HCEC 1CT (cell line): ENCODE measurements around the gene TNS1.
"Not testable (repeated sequence)": the region's sequence is repeated elsewhere in the genome, so short reads cannot be mapped to it uniquely, and the experiment has no call there.

Experiments
- DNase-seq: peaks from one replicate; pipeline ENCODE4 v3.0.0-alpha.2; 2017

Gene TNS1

DNA sequence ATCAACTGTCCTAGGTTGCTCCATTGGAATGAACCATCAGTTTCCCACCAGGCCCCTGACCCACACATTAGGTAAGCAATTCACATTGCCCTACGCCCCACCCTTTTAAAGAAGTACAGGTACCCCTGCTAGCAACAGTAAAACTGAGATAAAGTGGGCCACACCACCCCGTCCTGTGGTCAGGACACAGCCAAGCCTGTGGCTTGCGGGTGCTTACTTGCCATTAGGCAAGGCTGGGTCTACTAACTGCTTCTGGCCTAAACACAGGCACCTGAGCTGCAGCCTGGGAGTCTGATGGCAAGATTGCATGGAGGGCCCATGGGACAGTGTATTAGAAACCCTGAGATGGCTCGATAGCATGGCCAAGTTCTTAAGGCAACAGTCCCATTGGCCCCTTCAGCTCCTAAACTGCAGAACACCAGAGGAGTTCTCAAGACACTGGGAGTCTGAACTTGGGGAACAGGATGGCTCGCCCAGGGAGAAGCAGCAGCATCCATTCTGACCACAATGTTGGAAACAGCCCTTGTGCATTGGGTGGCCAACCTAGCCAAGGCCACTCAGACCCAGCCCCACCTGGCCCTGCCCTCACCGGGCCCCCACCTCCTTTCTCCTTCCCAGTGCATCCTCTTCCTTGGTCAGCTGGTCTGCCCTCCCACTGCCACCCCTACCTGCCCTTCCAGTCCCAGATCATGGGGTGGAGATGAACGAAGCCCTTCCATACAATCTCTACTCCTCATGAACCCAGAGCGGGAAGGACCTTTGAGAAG is 177.1 kb downstream of the TNS1 start:
- DNase-seq: no peak

DNA sequence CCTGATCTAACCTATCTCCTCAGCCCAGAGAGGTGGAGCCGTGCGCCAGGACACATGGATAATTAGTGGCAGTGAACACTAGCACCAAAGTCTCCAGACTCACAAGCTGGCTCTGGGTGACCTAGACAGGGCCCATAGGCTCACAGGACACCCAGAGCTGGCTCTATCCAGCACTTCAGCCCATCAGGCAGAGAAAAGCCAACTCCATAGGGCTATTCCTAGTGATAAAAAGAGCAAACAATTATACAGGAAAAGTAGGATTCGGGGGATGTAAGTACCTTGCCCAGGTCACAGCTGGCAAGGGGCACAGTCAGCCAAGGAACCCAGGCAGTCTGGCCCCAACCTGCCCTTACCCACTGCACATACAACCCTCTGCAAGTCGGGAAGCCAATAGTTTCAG is 178.6 kb downstream of the TNS1 start:
- no peak for DNase-seq

DNA sequence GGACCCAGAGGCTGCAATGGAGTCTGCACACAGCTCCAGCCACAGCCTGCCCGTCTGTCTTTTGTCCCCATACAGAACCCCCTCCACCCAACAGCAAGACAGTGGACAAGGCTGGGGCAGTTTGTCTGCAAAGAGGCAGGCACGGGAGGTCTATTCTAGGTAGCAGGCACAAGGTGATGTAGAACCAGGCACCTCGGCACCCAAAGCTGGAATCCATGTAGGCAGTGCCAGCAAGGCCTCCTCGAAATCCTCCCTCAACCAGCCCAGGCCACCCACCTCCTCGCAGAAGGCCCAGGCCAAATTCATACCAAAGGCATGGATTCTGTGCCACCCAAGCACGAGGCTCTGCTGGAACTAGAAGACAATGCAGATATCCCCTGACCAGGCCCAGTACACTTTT is 179.2 kb downstream of the TNS1 start:
- DNase-seq: no peak

- no peak for DNase-seq
These were observed 180.2 kb downstream of the TNS1 start for GRCh38 chr2:217822296-217823252.

GRCh38 chr2:217821536-217822147 is 181.2 kb downstream of the TNS1 start:
- no peak for DNase-seq

- no peak for DNase-seq
These were observed 181.9 kb downstream of the TNS1 start for GRCh38 chr2:217820904-217821303.

DNA sequence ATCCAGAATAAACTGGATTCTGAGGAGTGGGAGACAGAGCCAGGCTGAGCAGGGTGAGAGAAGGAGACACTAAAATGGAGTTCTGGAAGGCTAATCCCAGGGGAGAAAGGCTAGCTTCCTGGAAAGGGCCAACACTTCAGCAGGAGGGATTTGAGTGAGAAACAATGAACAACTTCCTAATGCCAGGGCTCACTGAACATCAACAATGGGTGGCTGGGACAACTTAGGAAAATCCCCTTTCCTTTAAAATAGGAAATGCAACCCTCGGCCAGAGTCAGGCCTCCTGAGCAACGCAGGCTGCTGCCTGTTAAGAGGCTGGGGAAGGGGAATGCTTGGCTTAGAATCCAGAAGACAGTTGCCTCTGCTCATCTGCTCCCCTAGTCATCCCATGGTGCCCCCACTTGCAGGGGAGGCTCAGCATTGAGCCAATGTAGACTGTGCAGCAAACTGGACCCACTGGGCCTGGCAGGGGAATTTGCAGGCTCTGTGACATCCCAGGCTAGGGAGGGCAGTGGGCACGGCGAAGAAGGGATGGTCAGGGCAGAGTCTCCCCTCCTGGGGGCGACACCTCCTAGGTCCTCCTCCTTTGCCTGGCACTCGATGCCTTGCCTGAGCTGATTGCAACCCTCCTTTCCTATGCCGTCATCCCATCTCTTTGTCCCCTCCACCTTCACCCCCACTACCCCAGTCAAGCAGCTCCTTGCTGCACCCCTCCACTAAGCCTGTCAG is 182.5 kb downstream of the TNS1 start:
- no peak for DNase-seq

DNA sequence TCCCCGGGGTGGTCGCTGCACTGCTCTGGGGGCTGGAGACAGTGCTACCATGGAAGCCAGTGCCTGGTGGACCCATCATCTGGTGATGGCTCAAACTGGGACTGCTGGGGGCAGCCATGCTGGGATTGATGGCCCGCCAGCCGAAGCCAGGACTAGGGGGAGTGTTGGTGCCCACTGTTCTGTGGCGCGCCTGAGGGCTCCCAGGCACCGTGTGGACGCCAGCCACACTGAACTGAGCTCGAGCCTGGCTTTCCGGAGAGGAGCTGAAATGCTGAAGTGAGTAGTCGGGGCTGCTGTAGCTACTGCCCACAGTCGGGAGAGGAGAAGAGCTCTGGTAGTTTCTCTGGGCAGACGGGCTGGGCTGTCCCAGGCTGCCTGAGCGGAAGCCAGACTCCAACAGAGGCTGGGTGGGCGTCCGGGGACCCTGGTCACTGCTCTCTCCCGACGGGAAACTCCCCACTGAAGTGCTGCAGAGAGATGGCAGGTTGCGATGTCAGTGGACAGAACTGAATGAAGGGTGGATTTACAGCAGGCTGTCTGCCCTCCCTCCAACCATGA is 184.4 kb downstream of the TNS1 start:
- DNase-seq: no peak

GRCh38 chr2:217817466-217818292 is 185.1 kb downstream of the TNS1 start:
- DNase-seq: no peak

DNA sequence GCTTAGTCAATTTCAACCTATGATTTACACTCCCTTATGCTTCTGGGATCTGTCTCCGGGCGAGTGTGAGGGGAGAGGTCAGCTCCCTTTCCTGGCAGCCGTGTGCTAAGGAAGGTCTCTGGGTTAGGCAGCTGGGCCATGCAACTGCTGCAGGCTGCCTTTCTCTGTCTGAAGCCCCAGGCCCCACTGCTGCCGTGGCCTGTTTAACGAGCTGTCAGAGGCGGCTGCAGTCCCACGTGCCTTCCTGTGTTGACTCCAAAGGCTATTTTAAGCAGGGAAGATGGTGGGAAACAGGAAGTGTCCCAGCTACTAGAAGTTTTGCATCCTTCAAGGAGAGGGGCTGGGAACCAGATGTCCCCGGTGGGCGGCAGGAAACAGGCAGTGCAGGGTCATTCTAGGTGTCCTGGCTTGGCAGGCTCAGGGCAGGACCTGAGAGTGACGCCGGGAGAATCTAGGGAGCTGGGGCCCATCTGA is 186.4 kb downstream of the TNS1 start:
- DNase-seq: no peak

DNA sequence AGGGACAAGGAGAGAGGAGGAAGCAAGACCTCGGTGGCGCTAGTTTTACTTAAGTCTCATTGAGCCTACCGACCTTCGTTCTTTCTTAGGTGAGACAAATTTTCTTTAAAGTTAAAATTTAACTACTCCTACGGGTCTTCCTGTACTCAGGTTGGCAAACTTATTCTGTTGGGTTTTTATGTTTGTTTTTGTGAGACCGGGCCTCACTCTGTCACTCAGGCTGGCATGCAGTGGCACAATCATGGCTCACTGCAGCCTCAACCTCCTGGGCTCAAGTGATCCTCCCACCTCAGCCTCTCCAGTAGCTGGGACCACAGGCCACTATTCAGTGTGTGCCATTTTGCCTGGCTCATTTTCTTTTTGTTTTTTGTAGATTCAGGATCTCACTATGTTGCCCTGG is 189.0 kb downstream of the TNS1 start:
- no peak for DNase-seq

GRCh38 chr2:217812170-217812569 is 190.6 kb downstream of the TNS1 start:
- no peak for DNase-seq

DNA sequence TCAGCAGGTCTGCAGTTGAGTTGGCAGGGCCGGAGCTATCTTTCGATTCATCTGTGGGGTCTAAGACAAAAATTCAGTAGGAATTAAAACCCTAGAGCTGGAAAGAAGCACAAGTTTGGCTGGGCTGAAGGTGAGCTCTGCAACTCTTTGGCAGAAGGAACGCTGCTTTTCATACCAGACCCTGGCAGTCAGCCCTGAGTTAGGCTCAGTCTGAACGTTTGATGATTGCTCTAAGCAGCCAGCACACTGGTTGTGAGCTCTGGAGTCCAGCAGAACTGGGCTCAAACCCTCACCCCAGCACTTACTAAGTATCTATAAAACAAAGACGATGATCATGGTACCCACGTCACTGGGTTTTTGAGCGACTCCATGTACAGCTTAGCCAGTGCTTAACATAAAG is 192.5 kb downstream of the TNS1 start:
- DNase-seq: no peak

GRCh38 chr2:217809736-217810135 is 193.1 kb downstream of the TNS1 start:
- no peak for DNase-seq

DNA sequence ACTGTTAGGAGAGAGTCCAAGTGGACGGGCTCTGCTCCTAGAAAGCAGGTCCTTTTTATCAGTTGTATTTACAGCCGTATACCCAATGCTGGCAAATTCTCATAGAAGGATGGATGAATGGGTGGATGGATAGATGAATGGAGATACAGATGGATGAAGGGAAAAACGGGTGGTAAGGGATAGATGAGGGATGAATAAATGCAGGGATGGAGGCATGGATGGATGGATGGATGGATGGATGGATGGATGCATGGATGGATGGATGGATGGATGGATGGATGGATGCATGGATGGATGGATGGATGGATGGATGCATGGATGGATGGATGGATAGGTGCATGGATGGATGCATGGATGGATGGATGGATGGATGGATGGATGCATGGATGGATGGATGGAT is 193.8 kb downstream of the TNS1 start:
- DNase-seq: not testable (repeated sequence)

DNA sequence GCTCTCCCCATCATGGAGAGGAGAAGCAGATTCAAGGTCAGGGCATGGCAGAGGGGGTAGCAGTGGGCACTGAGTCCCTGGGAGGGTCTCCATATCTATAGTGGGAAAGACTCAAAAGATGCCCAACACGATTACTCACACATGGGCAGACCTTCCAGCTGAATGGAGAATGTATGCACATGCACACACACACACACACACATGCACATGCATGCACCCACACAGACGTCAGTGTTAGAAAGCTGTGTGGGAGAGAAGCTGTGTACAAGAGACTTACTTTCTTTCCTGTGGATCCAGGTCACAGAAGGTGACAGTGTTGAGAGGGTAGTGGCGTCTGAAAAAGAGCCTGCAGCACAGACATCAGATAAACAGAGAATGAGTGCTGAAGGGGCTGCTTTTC is 194.5 kb downstream of the TNS1 start:
- no peak for DNase-seq

- no peak for DNase-seq
These were observed 195.0 kb downstream of the TNS1 start for GRCh38 chr2:217807753-217808152.

GRCh38 chr2:217807025-217807424 is 195.8 kb downstream of the TNS1 start:
- no peak for DNase-seq

DNA sequence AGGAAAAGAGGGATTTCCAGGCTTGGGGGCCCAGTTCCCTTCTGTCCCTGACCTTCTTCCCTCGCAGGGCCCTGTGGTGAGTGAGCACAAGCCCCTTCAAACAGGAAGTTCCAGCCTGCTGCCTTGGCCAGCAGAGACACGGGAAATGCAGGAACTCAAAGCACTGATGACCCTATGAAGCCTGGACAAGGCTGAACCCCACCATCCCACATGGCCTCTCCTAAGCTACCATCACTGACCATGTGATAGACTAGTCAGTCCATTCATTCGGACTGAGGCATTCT is 196.4 kb downstream of the TNS1 start:
- no peak for DNase-seq

DNA sequence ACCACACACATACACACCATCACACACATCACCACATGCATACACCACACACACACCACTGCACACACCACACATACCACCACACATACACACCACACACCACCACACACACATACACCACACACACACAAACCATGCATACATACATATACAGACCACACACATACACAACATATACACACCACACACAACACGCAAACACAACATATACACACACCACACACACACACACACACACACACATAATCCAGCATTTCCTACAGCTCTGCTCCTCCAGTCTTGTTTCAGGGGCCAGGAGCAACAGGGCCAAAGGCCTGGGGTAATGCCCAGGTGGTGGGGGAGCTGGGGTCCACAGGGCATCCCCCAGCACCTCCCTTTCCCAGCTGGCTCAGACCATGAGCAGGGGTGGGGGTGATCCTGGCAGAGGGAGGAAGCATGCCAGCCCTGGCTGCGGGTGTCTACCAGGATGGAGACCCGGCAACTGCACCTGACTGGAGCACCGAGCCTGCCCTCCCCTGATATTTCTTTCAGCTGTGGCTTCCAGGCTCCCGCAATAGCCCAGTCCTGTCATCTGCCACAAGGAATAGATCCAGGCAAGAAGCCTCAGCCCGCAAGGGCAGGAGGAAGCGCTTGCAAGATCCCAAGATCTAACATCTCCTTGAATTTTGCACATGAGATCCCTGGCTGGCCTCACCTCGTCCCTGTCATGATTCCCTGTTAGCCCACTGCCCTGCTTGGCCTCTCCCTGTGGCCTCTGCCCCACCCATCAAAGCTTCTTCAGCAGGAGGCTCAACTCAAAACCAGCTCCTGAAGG is 196.9 kb downstream of the TNS1 start:
- no peak for DNase-seq
